ENCODE data around the gene CKS1B. TPM values are rescaled to one million over a fixed set of nuclear protein-coding genes. Genes with fewer than 3 reads are reported as not detected.
"Not testable (repeated sequence)": the region's sequence is repeated elsewhere in the genome, so short reads cannot be mapped to it uniquely, and the experiment has no call there.

The CKS1B gene
- total RNA-seq, 5 donors from 2014 or later (not counting 1 experiment from before 2014, with no cell fraction given) = 7.9 to 11.8 (median 10.3) TPM

GRCh38 chr1:154982897-154983648 is 8.6 kb downstream of the CKS1B start, which contains the start of gene FLAD1:
Gene FLAD1 (plus strand): TSS chr1:154983344. CDS start chr1:154983695, 351 bp downstream.
- Histone ChIP-seq H3K36me3 (ENCODE audit: control insufficient read depth in 2 of 2, extremely low read depth in 1 of 2, insufficient read depth in 1 of 2, low read length in 1 of 2) (peaks cover 0 to 19% of the 10 kb centered on the region in 2 donors), H3K9me3 (no peaks in the 10 kb centered on the region), H3K4me1 (ENCODE audit: control insufficient read depth in 1 of 2, extremely low read depth in 1 of 2, insufficient read depth in 2 of 2, low read length in 2 of 2) (peaks cover 14 to 28% of the 10 kb centered on the region in 2 experiments), H3K27ac (ENCODE audit: low read length) (peak within 1 kb of the TSS; percentile 54), H3K27me3 (replicated peaks in 1 of 2; ENCODE audit: control insufficient read depth in 2 of 2, extremely low read depth in 1 of 2, insufficient read depth in 2 of 2, low read length in 1 of 2) (no peaks in the 10 kb centered on the region), H3K4me3 (ENCODE audit: control insufficient read depth in 1 of 2, extremely low read depth in 1 of 2, low read length in 1 of 2) (peak within 1 kb of the TSS; percentile 67 to 84)
- peak; percentile 99 to 100 (median 100) for ATAC-seq (replicated peaks in 1 of 4)
- peaks cover 0 to 17% (median 13%) of the 10 kb centered on the region in 3 donors for H3K4me1 Mint-ChIP-seq
- no peak within 1 kb of the TSS for H3K27ac Mint-ChIP-seq
- ChIA-PET POLR2A (interaction anchor here (0.5 to 3.0 kb wide), 5 partner anchors 11 to 849 kb away, joined by 3 to 19 read pairs (median 3); partner anchors contain the start of gene PBXIP1 (in 1 of the 2)), CTCF (interaction anchor here (0.5 to 3.4 kb wide), 16 partner anchors 15 to 423 kb away, joined by 3 to 29 read pairs (median 3); partner anchors contain the start of genes ADAM15 (in 1 of the 2), PBXIP1 (in 1 of the 2) and PYGO2 (in 1 of the 2))
- H3K27me3 Mint-ChIP-seq = no peaks in the 10 kb centered on the region
- no peaks in the 10 kb centered on the region for H3K9me3 Mint-ChIP-seq
- no peak within 1 kb of the TSS for H3K4me3 Mint-ChIP-seq
- WGBS (ENCODE audit: insufficient coverage) = 3% methylated on average over 25 of the region's 26 CpGs
- DNase-seq = peak; percentile 85 to 98 (median 95)
- H3K36me3 Mint-ChIP-seq = peaks cover 8% of the 10 kb centered on the region

DNA sequence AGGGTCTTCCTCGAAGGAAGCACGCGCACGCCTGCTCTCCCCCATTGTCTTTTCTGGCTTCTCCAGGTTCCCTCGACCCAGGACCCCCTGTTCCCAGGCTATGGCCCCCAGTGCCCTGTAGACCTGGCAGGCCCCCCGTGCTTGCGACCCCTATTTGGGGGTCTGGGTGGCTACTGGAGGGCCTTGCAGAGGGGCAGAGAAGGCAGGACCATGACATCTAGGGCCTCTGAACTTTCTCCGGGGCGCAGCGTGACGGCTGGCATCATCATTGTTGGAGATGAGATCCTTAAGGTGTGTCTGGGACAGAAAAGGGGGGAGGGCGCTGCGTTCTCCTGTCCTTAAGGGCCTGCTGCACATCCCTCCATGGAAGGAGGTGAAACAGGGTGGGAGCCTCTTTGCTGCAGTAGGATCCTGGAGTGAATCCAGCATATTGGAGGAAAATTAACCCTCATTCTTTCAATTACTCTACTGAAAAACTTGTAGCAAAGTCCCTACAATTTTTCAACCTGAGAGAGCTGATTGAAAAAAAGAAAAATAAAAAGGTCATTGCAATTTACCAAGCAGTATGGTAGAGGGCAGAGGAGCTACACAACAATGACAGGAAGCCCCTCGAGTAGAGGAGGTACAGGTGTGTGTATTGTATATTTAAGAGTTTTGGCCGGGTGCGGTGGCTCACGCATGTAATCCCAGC is 9.4 kb downstream of the CKS1B start:
- POLR2A ChIA-PET = interaction anchor here (0.7 to 3.0 kb wide), 2 partner anchors 29 to 47 kb away, joined by 3 to 19 read pairs; partner anchors contain the start of gene PBXIP1 (in 1 of the 2)

GRCh38 chr1:154986736-154987135 is 12.3 kb downstream of the CKS1B start:
- peaks cover 11 to 48% of the 10 kb centered on the region in 2 donors for H3K36me3 ChIP-seq (ENCODE audit: control insufficient read depth in 2 of 2, extremely low read depth in 1 of 2, insufficient read depth in 1 of 2, low read length in 1 of 2)
- H3K9me3 ChIP-seq; H3K9me3 Mint-ChIP-seq; H3K4me3 ChIP-seq (ENCODE audit: control insufficient read depth in 1 of 2, extremely low read depth in 1 of 2, low read length in 1 of 2); POLR2A ChIA-PET; ATAC-seq (replicated peaks in 1 of 4); H3K27ac Mint-ChIP-seq; H3K27me3 ChIP-seq (replicated peaks in 1 of 2; ENCODE audit: control insufficient read depth in 2 of 2, extremely low read depth in 1 of 2, insufficient read depth in 2 of 2, low read length in 1 of 2); DNase-seq; H3K27ac ChIP-seq (ENCODE audit: low read length); H3K4me3 Mint-ChIP-seq; H3K27me3 Mint-ChIP-seq: not testable (repeated sequence)
- H3K36me3 Mint-ChIP-seq = peaks cover 22% of the 10 kb centered on the region
- peaks cover 14 to 34% of the 10 kb centered on the region in 2 experiments for H3K4me1 ChIP-seq (ENCODE audit: control insufficient read depth in 1 of 2, extremely low read depth in 1 of 2, insufficient read depth in 2 of 2, low read length in 2 of 2)
- CTCF ChIA-PET = interaction anchor here in 1 of 2 donors (0.6 to 1.5 kb wide), 3 partner anchors 12 to 577 kb away, joined by 3 to 6 read pairs (median 4); no protein-coding TSS in a partner anchor
- H3K4me1 Mint-ChIP-seq = peaks cover 17 to 29% (median 24%) of the 10 kb centered on the region in 3 donors
- no CpG with 5 or more reads among the region's 4 CpGs for WGBS (ENCODE audit: insufficient coverage)

More for the DNA sequence above, 9.4 kb downstream of the CKS1B start:
- Mint-ChIP-seq H3K27me3 (no peaks in the 10 kb centered on the region), H3K4me1 (peaks cover 8 to 21% (median 21%) of the 10 kb centered on the region in 3 donors), H3K27ac (no peak overlapping the region), H3K4me3 (no peak overlapping the region), H3K9me3 (no peaks in the 10 kb centered on the region), H3K36me3 (peaks cover 13% of the 10 kb centered on the region)
- CTCF ChIA-PET = interaction anchor here (0.5 to 3.4 kb wide), 15 partner anchors 10 to 190 kb away, joined by 3 to 29 read pairs (median 4); partner anchors contain the start of genes ADAM15 (in 1 of the 2), LENEP (in 1 of the 2), PBXIP1 (in 1 of the 2) and PYGO2 (in 1 of the 2)
- Histone ChIP-seq H3K27ac (ENCODE audit: low read length) (peak overlapping the region; percentile 52), H3K27me3 (replicated peaks in 1 of 2; ENCODE audit: control insufficient read depth in 2 of 2, extremely low read depth in 1 of 2, insufficient read depth in 2 of 2, low read length in 1 of 2) (no peaks in the 10 kb centered on the region), H3K9me3 (no peaks in the 10 kb centered on the region), H3K4me1 (ENCODE audit: control insufficient read depth in 1 of 2, extremely low read depth in 1 of 2, insufficient read depth in 2 of 2, low read length in 2 of 2) (peaks cover 14 to 28% of the 10 kb centered on the region in 2 experiments), H3K4me3 (ENCODE audit: control insufficient read depth in 1 of 2, extremely low read depth in 1 of 2, low read length in 1 of 2) (peak overlapping the region; percentile 67 to 84), H3K36me3 (ENCODE audit: control insufficient read depth in 2 of 2, extremely low read depth in 1 of 2, insufficient read depth in 1 of 2, low read length in 1 of 2) (peaks cover 7 to 27% of the 10 kb centered on the region in 2 donors)
- WGBS (ENCODE audit: insufficient coverage) = 6% methylated on average over 10 of the region's 17 CpGs
- ATAC-seq (replicated peaks in 1 of 4) (no peak), DNase-seq (peak in 1 of 35 experiments; percentile 28)

- Mint-ChIP-seq H3K36me3 (peaks cover 22% of the 10 kb centered on the region), H3K9me3 (no peaks in the 10 kb centered on the region), H3K4me1 (peaks cover 17 to 29% (median 24%) of the 10 kb centered on the region in 3 donors), H3K4me3 (no peak overlapping the region), H3K27ac (no peak overlapping the region), H3K27me3 (no peaks in the 10 kb centered on the region)
- 97% methylated on average over 4 of the region's 6 CpGs for WGBS (ENCODE audit: insufficient coverage)
- ATAC-seq (replicated peaks in 1 of 4) = no peak
- Histone ChIP-seq H3K9me3 (no peaks in the 10 kb centered on the region), H3K27me3 (replicated peaks in 1 of 2; ENCODE audit: control insufficient read depth in 2 of 2, extremely low read depth in 1 of 2, insufficient read depth in 2 of 2, low read length in 1 of 2) (no peaks in the 10 kb centered on the region), H3K36me3 (ENCODE audit: control insufficient read depth in 2 of 2, extremely low read depth in 1 of 2, insufficient read depth in 1 of 2, low read length in 1 of 2) (peaks cover 11 to 48% of the 10 kb centered on the region in 2 donors), H3K4me1 (ENCODE audit: control insufficient read depth in 1 of 2, extremely low read depth in 1 of 2, insufficient read depth in 2 of 2, low read length in 2 of 2) (peaks cover 14 to 29% of the 10 kb centered on the region in 2 experiments), H3K4me3 (ENCODE audit: control insufficient read depth in 1 of 2, extremely low read depth in 1 of 2, low read length in 1 of 2) (no peak overlapping the region), H3K27ac (ENCODE audit: low read length) (no peak overlapping the region)
- DNase-seq = no peak
- ChIA-PET POLR2A (interaction anchor here in 1 of 2 donors (0.7 kb wide), 1 partner anchor 76 kb away, joined by 3 read pairs; the partner anchor contains the start of gene EFNA4), CTCF (interaction anchor here (0.9 to 1.5 kb wide), 4 partner anchors 9 to 29 kb away, joined by 3 to 6 read pairs (median 3); no protein-coding TSS in a partner anchor)
Measured at GRCh38 chr1:154987326-154987725, 12.8 kb downstream of the CKS1B start.

- no peak overlapping the region for H3K27ac ChIP-seq (ENCODE audit: low read length)
- DNase-seq (peak in 1 of 35 experiments; percentile 25), ATAC-seq (replicated peaks in 1 of 4) (no peak)
- WGBS (ENCODE audit: insufficient coverage) = 96% methylated on average over 14 of the region's 17 CpGs
- Mint-ChIP-seq H3K4me1 (peaks cover 17 to 29% (median 24%) of the 10 kb centered on the region in 3 donors), H3K4me3 (no peak overlapping the region), H3K27ac (no peak overlapping the region), H3K27me3 (no peaks in the 10 kb centered on the region), H3K36me3 (peaks cover 22% of the 10 kb centered on the region), H3K9me3 (no peaks in the 10 kb centered on the region)
- ChIA-PET CTCF (interaction anchor here (0.5 to 1.2 kb wide), 4 partner anchors 8 to 28 kb away, joined by 3 read pairs; no protein-coding TSS in a partner anchor), POLR2A (interaction anchor here (0.6 to 0.7 kb wide), 2 partner anchors 11 to 75 kb away, joined by 3 read pairs; partner anchors contain the start of gene EFNA4 (in 1 of the 2))
- H3K36me3 ChIP-seq (ENCODE audit: control insufficient read depth in 2 of 2, extremely low read depth in 1 of 2, insufficient read depth in 1 of 2, low read length in 1 of 2) = peaks cover 11 to 53% of the 10 kb centered on the region in 2 donors
- peaks cover 9 to 24% of the 10 kb centered on the region in 2 experiments for H3K4me1 ChIP-seq (ENCODE audit: control insufficient read depth in 1 of 2, extremely low read depth in 1 of 2, insufficient read depth in 2 of 2, low read length in 2 of 2)
- no peaks in the 10 kb centered on the region for H3K27me3 ChIP-seq (replicated peaks in 1 of 2; ENCODE audit: control insufficient read depth in 2 of 2, extremely low read depth in 1 of 2, insufficient read depth in 2 of 2, low read length in 1 of 2)
- H3K4me3 ChIP-seq (ENCODE audit: control insufficient read depth in 1 of 2, extremely low read depth in 1 of 2, low read length in 1 of 2) = no peak overlapping the region
- H3K9me3 ChIP-seq = no peaks in the 10 kb centered on the region
Measured at GRCh38 chr1:154988058-154988954, 13.8 kb downstream of the CKS1B start.
